Prostate gland (tissue), 2 donors: ENCODE data around the gene CAT. TPM values are rescaled to one million over a fixed set of nuclear protein-coding genes. Genes with fewer than 3 reads are reported as not detected.

Source experiments
- DNase-seq: peaks from one replicate; pipeline ENCODE4 v3.0.0-alpha.2; 2019; ENCODE audit warnings: low spot score
- H3K27ac ChIP-seq, 2 donors: fragments of 200-600 bp; sonication (generic); 2 replicates each; pipeline ENCODE4 v1.5.1; 2017 to 2019
- H3K27me3 ChIP-seq: fragments of 200-600 bp; sonication (generic); replicated peaks from 2 replicates; pipeline ENCODE4 v1.5.1; 2019; ENCODE audit not compliant: insufficient read depth
- H3K36me3 ChIP-seq, 2 donors: fragments of 200-600 bp; sonication (generic); 1 replicate in 1 of 2; 2 replicates in 1 of 2; pipeline versions ENCODE4 v1.5.1 to v1.8.1; 2017 to 2019
- H3K4me1 ChIP-seq: fragments of 200-600 bp; sonication (generic); replicated peaks from 2 replicates; pipeline ENCODE4 v1.5.1; 2019
- H3K4me3 ChIP-seq, 2 donors: fragments of 200-600 bp; sonication (generic); 2 replicates each; pipeline ENCODE4 v1.5.1; 2017 to 2019
- H3K9me3 ChIP-seq: fragments of 200-600 bp; sonication (generic); 2 replicates; pipeline ENCODE4 v1.5.1; 2017
- CTCF ChIP-seq, 4 experiments: fragments of 200-600 bp in 2 of 4; fragments of 450-650 bp in 2 of 4; sonication (generic) in 2 of 4; IDR thresholded peaks; 1 replicate in 3 of 4; 2 replicates in 1 of 4; pipeline ENCODE4 v1.5.1; 2016 to 2019; ENCODE audit warnings: antibody characterized with exemption in 4 of 4, mild to moderate bottlenecking in 2 of 4, moderate library complexity in 2 of 4
- POLR2A ChIP-seq: fragments of 450-650 bp; IDR thresholded peaks from one replicate; pipeline ENCODE4 v1.6.1; 2016; ENCODE audit warnings: antibody characterized with exemption, mild to moderate bottlenecking
- POLR2AphosphoS5 ChIP-seq: sonication (generic); formaldehyde crosslinking; IDR thresholded peaks from one replicate; pipeline ENCODE4 v1.6.1; 2017; ENCODE audit warnings: antibody characterized with exemption
- WGBS: methylation state at CpG from one replicate; pipeline ENCODE4 v1.1.5; 2018; 5-methylcytosine and 5-hydroxymethylcytosine counted together
- intact Hi-C: fragments of 100-400 bp; cut with DNase I; formaldehyde crosslinking; loops from one replicate; pipeline ENCODE4 v1.14.2; 2022
- total RNA-seq, 2 donors: library from RNA; depleted of rRNA; stranded (reverse); fragments of >200 nt; gene quantifications; one replicate each; pipeline ENCODE4 v1.1.0, GENCODE V29; 2016

The CAT gene
- total RNA-seq, 2 donors from 2014 or later = 67.3 to 167 TPM

GRCh38 chr11:34508524-34508923, 69.8 kb downstream of the CAT start:
- 52% methylated on average over 2 of the region's 2 CpGs for WGBS
- intact Hi-C loops = no loop called here
- Histone ChIP-seq H3K27ac (no peak overlapping the region), H3K27me3 (no peaks in the 10 kb centered on the region), H3K4me3 (no peak overlapping the region), H3K9me3 (no peaks in the 10 kb centered on the region), H3K36me3 (no peaks in the 10 kb centered on the region), H3K4me1 (no peaks in the 10 kb centered on the region)
- TF ChIP-seq POLR2AphosphoS5 (no peak), POLR2A (no peak), CTCF (IDR thresholded peaks at IDR 0.05) (no peak)
- DNase-seq = no peak

- DNase-seq = no peak
- no peaks in the 10 kb centered on the region for H3K9me3 ChIP-seq
- 35% methylated on average over 5 of the region's 5 CpGs for WGBS
- no peak for TF ChIP-seq POLR2AphosphoS5
- no peak for TF ChIP-seq POLR2A
- TF ChIP-seq CTCF (IDR thresholded peaks at IDR 0.05) = no peak
- H3K27me3 ChIP-seq = no peaks in the 10 kb centered on the region
- intact Hi-C loops = no loop called here
- H3K4me3 ChIP-seq = no peak overlapping the region
- H3K27ac ChIP-seq = no peak overlapping the region
- no peaks in the 10 kb centered on the region for H3K36me3 ChIP-seq
- no peaks in the 10 kb centered on the region for H3K4me1 ChIP-seq
These were observed 70.7 kb downstream of the CAT start for GRCh38 chr11:34509336-34509876.

GRCh38 chr11:34510218-34510617, 71.5 kb downstream of the CAT start:
- no peaks in the 10 kb centered on the region for H3K9me3 ChIP-seq
- no peak overlapping the region for H3K27ac ChIP-seq
- no peak overlapping the region for H3K4me3 ChIP-seq
- H3K27me3 ChIP-seq = no peaks in the 10 kb centered on the region
- TF ChIP-seq POLR2AphosphoS5 = no peak
- TF ChIP-seq CTCF (IDR thresholded peaks at IDR 0.05) = no peak
- TF ChIP-seq POLR2A = no peak
- no peaks in the 10 kb centered on the region for H3K36me3 ChIP-seq
- intact Hi-C loops = no loop called here
- H3K4me1 ChIP-seq = no peaks in the 10 kb centered on the region
- no peak for DNase-seq

- no peak for TF ChIP-seq POLR2A
- no peaks in the 10 kb centered on the region for H3K9me3 ChIP-seq
- H3K36me3 ChIP-seq = no peaks in the 10 kb centered on the region
- intact Hi-C loops = no loop called here
- no peak for DNase-seq
- no peak overlapping the region for H3K27ac ChIP-seq
- no peaks in the 10 kb centered on the region for H3K27me3 ChIP-seq
- WGBS = 90% methylated on average over 2 of the region's 2 CpGs
- no peaks in the 10 kb centered on the region for H3K4me1 ChIP-seq
- no peak overlapping the region for H3K4me3 ChIP-seq
These were observed 71.9 kb downstream of the CAT start for GRCh38 chr11:34510673-34511072.

- Histone ChIP-seq H3K36me3 (no peaks in the 10 kb centered on the region), H3K4me1 (no peaks in the 10 kb centered on the region), H3K4me3 (no peak overlapping the region), H3K9me3 (no peaks in the 10 kb centered on the region), H3K27me3 (no peaks in the 10 kb centered on the region), H3K27ac (no peak overlapping the region)
- intact Hi-C loops = no loop called here
- TF ChIP-seq POLR2A = no peak
- peak; percentile 28 to 81 (median 70) for TF ChIP-seq CTCF (IDR thresholded peaks at IDR 0.05)
- no peak for TF ChIP-seq POLR2AphosphoS5
- peak; percentile 41 for DNase-seq
- WGBS = 68% methylated on average over 24 of the region's 24 CpGs
These were observed 74.3 kb downstream of the CAT start for GRCh38 chr11:34512840-34513681.
